ENCODE data around the gene AUTS2. TPM values are rescaled to one million over a fixed set of nuclear protein-coding genes. Genes with fewer than 3 reads are reported as not detected.

AUTS2 gene
- total and polyA plus RNA-seq, 2 experiments from 2014 or later = 3.0 to 4.4 TPM

DNA sequence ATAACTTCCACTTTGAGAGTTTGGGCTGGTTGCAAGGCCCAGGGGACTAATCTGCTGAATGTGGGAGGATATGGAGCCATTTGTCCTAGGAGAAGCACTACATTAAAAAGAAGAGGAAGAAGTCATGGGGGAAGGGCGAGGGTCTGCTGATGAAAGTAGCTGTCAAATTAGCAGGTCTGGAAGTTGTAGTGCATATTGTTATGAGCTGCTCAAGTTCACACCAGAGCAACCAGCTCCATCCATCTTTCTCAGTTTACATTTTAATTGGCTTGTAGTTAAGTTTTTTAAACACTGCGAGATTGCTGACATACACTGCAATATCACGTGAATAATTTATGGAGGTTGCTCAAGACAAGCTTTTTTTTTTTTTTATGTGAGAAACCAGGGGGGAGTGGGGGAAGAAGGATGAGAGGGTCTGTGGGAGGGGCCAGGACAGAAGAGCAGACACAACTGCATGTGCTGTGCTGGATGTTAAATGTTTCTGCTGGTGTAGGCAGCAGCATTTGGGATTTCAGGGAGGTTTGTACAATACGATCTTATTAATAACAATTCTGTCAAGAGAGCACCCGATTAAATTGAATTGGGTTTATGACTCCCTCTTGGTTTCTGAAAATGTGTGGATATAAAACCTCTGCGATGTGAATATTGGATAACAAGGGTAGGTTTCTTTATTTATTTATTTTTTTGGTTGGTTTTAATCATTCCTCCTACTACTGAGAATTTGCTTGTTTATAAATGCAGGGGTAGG lies 774.7 kb downstream of the AUTS2 start:
- H3F3A ChIP-seq (ENCODE audit: insufficient read depth) = no peaks in the 10 kb centered on the region
- H2AFZ ChIP-seq = no peak overlapping the region
- 80 to 82% methylated on average over 6 of the region's 6 CpGs for WGBS, 2 experiments (ENCODE audit: low coverage in 1 of 2, low lambda C conversion rate in 2 of 2, missing lambda C conversion rate in 2 of 2)
- in situ Hi-C loops (cut with MboI) = no loop called here
- H3K4me2 ChIP-seq (ENCODE audit: unreplicated experiment) = no peak overlapping the region
- H3K9ac ChIP-seq = no peak overlapping the region
- no peak for DNase-seq
- no peak for TF ChIP-seq EZH2phosphoT487 (IDR thresholded peaks at IDR 0.05; ENCODE audit: insufficient read depth, low read depth)
- TF ChIP-seq EZH2 (IDR thresholded peaks at IDR 0.05; ENCODE audit: insufficient read depth, poor library complexity, severe bottlenecking) = no peak
- no peaks in the 10 kb centered on the region for H4K20me1 ChIP-seq (ENCODE audit: insufficient read depth)
- H3K36me3 ChIP-seq (ENCODE audit: low read depth) = no peaks in the 10 kb centered on the region
- no peak overlapping the region for H3K27ac ChIP-seq
- no peaks in the 10 kb centered on the region; the same call in 1 of the 2 replicates for H3K9me2 ChIP-seq (ENCODE audit: insufficient read depth)
- H3K27me3 ChIP-seq (replicated peaks; ENCODE audit: insufficient read depth) = no peaks in the 10 kb centered on the region
- H3K4me1 ChIP-seq (ENCODE audit: insufficient read depth) = no peaks in the 10 kb centered on the region
- H3K9me3 ChIP-seq (ENCODE audit: low read depth) = no peaks in the 10 kb centered on the region
- H3K79me2 ChIP-seq (ENCODE audit: insufficient read depth) = no peaks in the 10 kb centered on the region
- H3K4me3 ChIP-seq = no peak overlapping the region

DNA sequence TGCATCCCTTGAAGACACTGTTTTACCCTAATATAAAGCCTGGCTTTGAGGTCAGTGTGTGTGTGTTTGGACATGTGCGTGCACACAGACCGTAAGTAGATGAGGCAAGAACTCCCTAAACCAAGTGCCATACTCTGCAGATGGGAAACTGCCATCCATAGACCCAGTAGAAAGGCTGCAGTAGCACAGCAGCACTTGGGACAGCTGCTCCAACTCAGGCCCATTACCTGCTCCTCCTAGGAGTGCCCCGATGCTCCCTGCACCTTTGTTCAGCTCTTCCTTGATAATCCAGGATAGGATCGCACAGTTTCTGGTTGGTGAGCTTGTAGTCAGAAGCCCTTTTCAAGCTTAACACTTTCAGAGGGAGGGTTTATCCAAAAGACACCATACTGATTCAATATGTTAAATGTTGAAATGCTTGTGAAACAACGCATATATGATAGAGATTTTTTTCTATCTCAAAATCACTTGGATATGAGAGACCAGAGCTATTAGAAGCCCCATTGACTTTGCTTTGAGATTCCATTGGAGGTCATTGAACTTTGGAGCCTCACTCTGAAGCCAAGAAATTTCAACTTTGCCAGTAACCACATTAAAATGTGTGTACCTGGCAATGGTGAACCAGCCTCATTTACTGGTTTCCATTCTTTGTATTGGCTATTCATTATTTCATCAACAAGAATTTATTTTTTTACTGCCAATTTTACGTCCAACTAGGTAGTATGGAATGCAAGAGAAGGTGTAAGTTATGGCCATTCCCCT lies 776.7 kb downstream of the AUTS2 start:
- DNase-seq = no peak
- no peaks in the 10 kb centered on the region; the same call in 1 of the 2 replicates for H3K9me2 ChIP-seq (ENCODE audit: insufficient read depth)
- peaks cover 6% of the 10 kb centered on the region for H3K4me1 ChIP-seq (ENCODE audit: insufficient read depth)
- H4K20me1 ChIP-seq (ENCODE audit: insufficient read depth) = no peaks in the 10 kb centered on the region
- H3K79me2 ChIP-seq (ENCODE audit: insufficient read depth) = no peaks in the 10 kb centered on the region
- TF ChIP-seq EZH2 (IDR thresholded peaks at IDR 0.05; ENCODE audit: insufficient read depth, poor library complexity, severe bottlenecking) (no peak), EZH2phosphoT487 (IDR thresholded peaks at IDR 0.05; ENCODE audit: insufficient read depth, low read depth) (no peak)
- no peaks in the 10 kb centered on the region for H3F3A ChIP-seq (ENCODE audit: insufficient read depth)
- no peak overlapping the region for H3K4me2 ChIP-seq (ENCODE audit: unreplicated experiment)
- no peak overlapping the region for H2AFZ ChIP-seq
- H3K9me3 ChIP-seq (ENCODE audit: low read depth) = no peaks in the 10 kb centered on the region
- WGBS, 2 experiments (ENCODE audit: low coverage in 1 of 2, low lambda C conversion rate in 2 of 2, missing lambda C conversion rate in 2 of 2) = 87 to 94% methylated on average over 6 of the region's 6 CpGs
- no peaks in the 10 kb centered on the region for H3K36me3 ChIP-seq (ENCODE audit: low read depth)
- in situ Hi-C loops (cut with MboI) = no loop called here
- H3K4me3 ChIP-seq = no peak overlapping the region
- H3K27me3 ChIP-seq (replicated peaks; ENCODE audit: insufficient read depth) = no peaks in the 10 kb centered on the region
- H3K27ac ChIP-seq = no peak overlapping the region
- H3K9ac ChIP-seq = no peak overlapping the region

DNA sequence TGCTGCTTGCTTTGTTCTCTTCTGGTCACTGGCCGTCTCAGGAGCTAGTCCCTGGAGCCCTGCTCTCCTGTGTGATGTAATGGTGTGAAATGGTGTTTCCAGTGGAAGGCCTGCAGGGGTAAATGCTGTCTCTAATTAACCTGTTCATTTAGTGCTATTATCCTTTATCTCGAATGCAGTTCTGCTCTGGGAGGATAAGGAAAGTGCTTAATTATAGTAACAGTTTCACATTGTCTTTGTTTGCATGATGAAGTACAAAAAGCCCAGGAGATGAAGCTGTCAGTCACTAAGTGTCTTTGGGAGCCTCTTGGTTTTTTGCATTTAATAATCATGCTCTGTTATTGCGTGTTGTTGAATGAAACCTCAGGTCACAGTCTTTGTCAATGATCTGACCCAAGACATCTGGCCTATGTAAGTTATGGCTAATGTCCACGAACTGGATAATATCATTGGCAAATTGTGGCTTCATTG lies 778.3 kb downstream of the AUTS2 start:
- H3K27ac ChIP-seq = no peak overlapping the region
- H3K9ac ChIP-seq = no peak overlapping the region
- H3F3A ChIP-seq (ENCODE audit: insufficient read depth) = peaks cover 6% of the 10 kb centered on the region; the same call in 1 of the 2 replicates
- no peak overlapping the region for H3K4me3 ChIP-seq
- H2AFZ ChIP-seq = no peak overlapping the region
- no peak for TF ChIP-seq EZH2 (IDR thresholded peaks at IDR 0.05; ENCODE audit: insufficient read depth, poor library complexity, severe bottlenecking)
- no peak for TF ChIP-seq EZH2phosphoT487 (IDR thresholded peaks at IDR 0.05; ENCODE audit: insufficient read depth, low read depth)
- no peak for DNase-seq
- WGBS, 2 experiments (ENCODE audit: low coverage in 1 of 2, low lambda C conversion rate in 2 of 2, missing lambda C conversion rate in 2 of 2) = 42 to 50% methylated on average over 4 of the region's 4 CpGs
- H3K9me3 ChIP-seq (ENCODE audit: low read depth) = no peaks in the 10 kb centered on the region
- no peaks in the 10 kb centered on the region; the same call in 1 of the 2 replicates for H3K9me2 ChIP-seq (ENCODE audit: insufficient read depth)
- no peaks in the 10 kb centered on the region for H4K20me1 ChIP-seq (ENCODE audit: insufficient read depth)
- in situ Hi-C loops (cut with MboI) = no loop called here
- no peaks in the 10 kb centered on the region for H3K79me2 ChIP-seq (ENCODE audit: insufficient read depth)
- no peak overlapping the region for H3K4me2 ChIP-seq (ENCODE audit: unreplicated experiment)
- no peaks in the 10 kb centered on the region for H3K36me3 ChIP-seq (ENCODE audit: low read depth)
- peaks cover 20% of the 10 kb centered on the region for H3K4me1 ChIP-seq (ENCODE audit: insufficient read depth)
- no peaks in the 10 kb centered on the region for H3K27me3 ChIP-seq (replicated peaks; ENCODE audit: insufficient read depth)

DNA sequence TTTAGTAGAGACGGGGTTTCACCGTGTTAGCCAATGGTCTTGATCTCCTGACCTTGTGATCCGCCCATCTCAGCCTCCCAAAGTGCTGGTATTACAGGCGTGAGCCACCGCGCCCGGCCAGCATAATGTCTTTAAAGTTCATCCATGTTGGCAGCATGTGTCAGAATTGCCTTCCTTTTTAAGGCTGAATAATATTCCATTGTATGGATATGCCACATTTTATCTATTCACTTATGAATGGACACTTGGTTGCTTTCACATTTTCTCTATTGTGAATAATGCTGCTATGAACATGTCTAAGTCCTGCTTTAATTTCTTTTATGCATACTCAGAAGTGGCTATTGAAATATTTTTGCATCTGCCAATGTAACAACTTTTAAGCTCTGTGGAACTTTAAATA lies 779.7 kb downstream of the AUTS2 start:
- no peaks in the 10 kb centered on the region for H4K20me1 ChIP-seq (ENCODE audit: insufficient read depth)
- H3K9me3 ChIP-seq (ENCODE audit: low read depth) = no peaks in the 10 kb centered on the region
- no peaks in the 10 kb centered on the region for H3K36me3 ChIP-seq (ENCODE audit: low read depth)
- H3K9ac ChIP-seq = no peak overlapping the region
- no peaks in the 10 kb centered on the region for H3K79me2 ChIP-seq (ENCODE audit: insufficient read depth)
- no peak overlapping the region for H2AFZ ChIP-seq
- no peak for DNase-seq
- H3K4me1 ChIP-seq (ENCODE audit: insufficient read depth) = peaks cover 20% of the 10 kb centered on the region
- no peak overlapping the region for H3K4me2 ChIP-seq (ENCODE audit: unreplicated experiment)
- H3F3A ChIP-seq (ENCODE audit: insufficient read depth) = peaks cover 6% of the 10 kb centered on the region; the same call in 1 of the 2 replicates
- H3K4me3 ChIP-seq = no peak overlapping the region
- no peak for TF ChIP-seq EZH2 (IDR thresholded peaks at IDR 0.05; ENCODE audit: insufficient read depth, poor library complexity, severe bottlenecking)
- in situ Hi-C loops (cut with MboI) = no loop called here
- H3K27ac ChIP-seq = no peak overlapping the region
- 93 to 94% methylated on average over 7 of the region's 7 CpGs for WGBS, 2 experiments (ENCODE audit: low coverage in 1 of 2, low lambda C conversion rate in 2 of 2, missing lambda C conversion rate in 2 of 2)
- H3K27me3 ChIP-seq (replicated peaks; ENCODE audit: insufficient read depth) = no peaks in the 10 kb centered on the region
- no peaks in the 10 kb centered on the region for H3K9me2 ChIP-seq (ENCODE audit: insufficient read depth)

All from GM23248 (cell line).